HCT116 (cell line): ENCODE measurements around the gene SYNPO. TPM values are rescaled to one million over a fixed set of nuclear protein-coding genes. Genes with fewer than 3 reads are reported as not detected.

ENCODE experiments used
- ATAC-seq: fragments of 200-7000 bp; cut with Tn5 transposase; 2 replicates; pipeline ENCODE4 v1.9.1; 2020; ENCODE audit warnings: mild to moderate bottlenecking, moderate library complexity
- BruUV-seq: library from RNA; stranded (reverse); fragments of 400-500 nt; replicated peaks from 2 replicates; lab custom pipeline; 2021; lab: Mats Ljungman, UMichigan
- CTCF ChIA-PET: fragments of 300-600 bp; sonication (Branson Sonifier 250); formaldehyde crosslinking; loops from one replicate; lab custom pipeline; 2021; ENCODE audit warnings: antibody characterized with exemption; lab: Charles Lee
- POLR2A ChIA-PET: fragments of 300-600, 350-600 bp; sonication (Branson Sonifier 250); formaldehyde crosslinking; loops from one replicate; lab custom pipeline; 2021; ENCODE audit warnings: antibody characterized with exemption; lab: Charles Lee
- RAD21 ChIA-PET, 2 experiments: fragments of 300-600 bp; sonication (Branson Sonifier 250); formaldehyde crosslinking; loops; one replicate each; lab custom pipeline; 2023; ENCODE audit warnings: low total read pairs in 2 of 2; ENCODE audit not compliant: uncharacterized antibody in 2 of 2, unreplicated experiment in 2 of 2, low non-redundant PET in 1 of 2; lab: Charles Lee
- DNase-seq: peaks from one replicate; pipeline ENCODE4 v3.0.0-alpha.2; 2010; ENCODE audit warnings: low read depth, low spot score
- H2AFZ ChIP-seq: fragments of 200-600 bp; shearing (Covaris generic), sonication (generic); 2 replicates; pipeline ENCODE4 v1.6.1; 2017; ENCODE audit warnings: low read depth, mixed run types, mixed read lengths, antibody characterized with exemption, low read length; ENCODE audit not compliant: poor library complexity, severe bottlenecking
- H3K27ac ChIP-seq: 2 replicates; pipeline ENCODE4 v1.5.1; 2012; ENCODE audit warnings: low read depth, low read length
- H3K27me3 ChIP-seq: fragments of 200-600 bp; sonication (generic); 2 replicates; pipeline ENCODE4 v1.6.1; 2016; ENCODE audit warnings: mixed run types, low read length, mixed read lengths; ENCODE audit not compliant: insufficient read depth
- H3K36me3 ChIP-seq, 2 experiments: fragments of 200-500 bp in 1 of 2; fragments of 200-600 bp in 1 of 2; sonication (Bioruptor generic) in 1 of 2; sonication (generic) in 1 of 2; 2 replicates each; pipeline versions ENCODE4 v1.5.1 to v1.6.1; 2014 to 2016; ENCODE audit warnings: low read length in 2 of 2, inconsistent platforms in 1 of 2, mixed read lengths in 1 of 2, mixed run types in 1 of 2; ENCODE audit not compliant: insufficient read depth in 2 of 2, control insufficient read depth in 1 of 2
- H3K4me1 ChIP-seq, 2 experiments: fragments of 200-600 bp in 1 of 2; sonication (generic) in 1 of 2; 2 replicates each; pipeline versions ENCODE4 v1.5.1 to v1.6.1; 2012 to 2017; ENCODE audit warnings: low read length in 2 of 2, inconsistent platforms in 1 of 2, mild to moderate bottlenecking in 1 of 2, mixed read lengths in 1 of 2, mixed run types in 1 of 2, moderate library complexity in 1 of 2; ENCODE audit not compliant: insufficient read depth in 2 of 2, control insufficient read depth in 1 of 2
- H3K4me2 ChIP-seq: fragments of 200-600 bp; sonication (generic); 2 replicates; pipeline ENCODE4 v1.6.1; 2017; ENCODE audit warnings: mixed run types, low read length, mixed read lengths
- H3K4me3 ChIP-seq, 2 experiments: fragments of 200-600 bp in 1 of 2; sonication (generic) in 1 of 2; replicated peaks in 1 of 2; 2 replicates each; pipeline ENCODE4 v1.5.1; 2011 to 2016; ENCODE audit warnings: low read length in 2 of 2, control low read depth in 1 of 2, low read depth in 1 of 2, mild to moderate bottlenecking in 1 of 2, mixed read lengths in 1 of 2, mixed run types in 1 of 2
- H3K79me2 ChIP-seq: fragments of 200-600 bp; sonication (generic); 2 replicates; pipeline ENCODE4 v1.6.1; 2017; ENCODE audit warnings: mild to moderate bottlenecking, mixed run types, low read length, moderate library complexity, mixed read lengths; ENCODE audit not compliant: insufficient read depth
- H3K9ac ChIP-seq: fragments of 200-600 bp; sonication (generic); 2 replicates; pipeline ENCODE4 v1.6.1; 2016; ENCODE audit warnings: low read length, mixed read lengths
- H3K9me2 ChIP-seq: fragments of 200-600 bp; sonication (generic), shearing (Covaris generic); 2 replicates; pipeline ENCODE4 v1.6.1; 2017; ENCODE audit warnings: mixed run types, mild to moderate bottlenecking, moderate library complexity; ENCODE audit not compliant: insufficient read depth
- H3K9me3 ChIP-seq, 2 experiments: fragments of 200-500 bp in 1 of 2; fragments of 200-600 bp in 1 of 2; sonication (Bioruptor generic) in 1 of 2; sonication (generic) in 1 of 2; 2 replicates each; pipeline ENCODE4 v1.6.1; 2014 to 2017; ENCODE audit warnings: low read length in 2 of 2, mixed read lengths in 2 of 2, inconsistent platforms in 1 of 2, low read depth in 1 of 2, mild to moderate bottlenecking in 1 of 2, mixed run types in 1 of 2, moderate library complexity in 1 of 2; ENCODE audit not compliant: control insufficient read depth in 1 of 2, insufficient read depth in 1 of 2
- H4K20me1 ChIP-seq: fragments of 200-600 bp; sonication (generic), shearing (Covaris generic); 2 replicates; pipeline ENCODE4 v1.6.1; 2017; ENCODE audit warnings: mixed run types, mild to moderate bottlenecking, moderate library complexity; ENCODE audit not compliant: insufficient read depth
- ATF3 ChIP-seq: IDR thresholded peaks from 2 replicates; pipeline ENCODE4 v1.6.1; 2012
- CEBPB ChIP-seq: IDR thresholded peaks from 2 replicates; pipeline ENCODE4 v1.6.1; 2012; ENCODE audit warnings: low read depth
- CTCF ChIP-seq, 3 experiments: fragments of 200-600 bp in 1 of 3; sonication (generic) in 1 of 3; IDR thresholded peaks in 2 of 3; conservative IDR thresholded peaks in 1 of 3; 2 replicates each; pipeline ENCODE4 v1.5.1; 2012 to 2017; ENCODE audit warnings: low read depth in 2 of 3, low read length in 2 of 3, antibody characterized with exemption in 1 of 3, borderline replicate concordance in 1 of 3, control low read depth in 1 of 3, mild to moderate bottlenecking in 1 of 3, mixed read lengths in 1 of 3, mixed run types in 1 of 3, moderate library complexity in 1 of 3; ENCODE audit not compliant: insufficient read depth in 1 of 3
- EZH2phosphoT487 ChIP-seq: fragments of 200-600 bp; IDR thresholded peaks from 2 replicates; pipeline ENCODE4 v1.6.1; 2018; ENCODE audit warnings: antibody characterized with exemption, borderline replicate concordance
- FOSL1 ChIP-seq: IDR thresholded peaks from 2 replicates; pipeline ENCODE4 v1.6.1; 2012; ENCODE audit warnings: low read depth
- JUND ChIP-seq: IDR thresholded peaks from 2 replicates; pipeline ENCODE4 v1.6.1; 2012
- MAX ChIP-seq: IDR thresholded peaks from 2 replicates; pipeline ENCODE4 v1.6.1; 2012
- POLR2A ChIP-seq: IDR thresholded peaks from 2 replicates; pipeline ENCODE4 v1.7.0; 2011; ENCODE audit warnings: borderline replicate concordance; ENCODE audit not compliant: insufficient read depth, insufficient read length; ENCODE audit errors: extremely low read depth
- RAD21 ChIP-seq: IDR thresholded peaks from 2 replicates; pipeline ENCODE4 v1.6.1; 2012; ENCODE audit warnings: low read depth, mild to moderate bottlenecking
- REST ChIP-seq: IDR thresholded peaks from 2 replicates; pipeline ENCODE4 v1.6.1; 2012; ENCODE audit warnings: low read depth
- SIN3A ChIP-seq: IDR thresholded peaks from 2 replicates; pipeline ENCODE4 v1.6.1; 2012; ENCODE audit warnings: low read depth
- SP1 ChIP-seq: IDR thresholded peaks from 2 replicates; pipeline ENCODE4 v1.6.1; 2012; ENCODE audit warnings: low read depth
- SRF ChIP-seq: IDR thresholded peaks from 2 replicates; pipeline ENCODE4 v1.6.1; 2012; ENCODE audit warnings: low read depth
- TCF7L2 ChIP-seq: IDR thresholded peaks from 2 replicates; pipeline ENCODE4 v1.7.0; 2011; ENCODE audit warnings: borderline replicate concordance, inconsistent platforms; ENCODE audit not compliant: insufficient read depth, insufficient read length; ENCODE audit errors: extremely low read depth
- YY1 ChIP-seq: IDR thresholded peaks from 2 replicates; pipeline ENCODE4 v1.6.1; 2011; ENCODE audit warnings: low read length, low read depth, moderate library complexity, mild to moderate bottlenecking; ENCODE audit not compliant: insufficient replicate concordance; ENCODE audit errors: extremely low read depth
- ZFX ChIP-seq: fragments of 450-650 bp; IDR thresholded peaks from 2 replicates; pipeline ENCODE4 v1.6.1; 2017
- ZNF274 ChIP-seq: fragments of 200-500 bp; sonication (Bioruptor generic); IDR thresholded peaks from 2 replicates; pipeline ENCODE4 v1.6.1; 2014; ENCODE audit warnings: mild to moderate bottlenecking, low read depth, low read length, inconsistent platforms
- intact Hi-C: fragments of 100-400 bp; cut with micrococcal nuclease; formaldehyde crosslinking; loops from 2 replicates; pipeline ENCODE4 v1.10.0; 2022
- total RNA-seq: library from RNA; stranded (reverse); gene quantifications from one replicate; pipeline ENCODE4 v1.2.1, GENCODE V29; 2021; ENCODE audit not compliant: unreplicated experiment

SYNPO gene
- total RNA-seq, 1 experiment from 2014 or later, result 8.2 TPM

GRCh38 chr5:150675069-150675468, 34.6 kb downstream of the SYNPO start:
- H3K36me3 ChIP-seq, result no peaks in the 10 kb centered on the region
- no peaks in the 10 kb centered on the region for H3K79me2 ChIP-seq
- no peaks in the 10 kb centered on the region for H3K9me3 ChIP-seq
- no peak overlapping the region for H3K27ac ChIP-seq
- no peak for TF ChIP-seq TCF7L2
- ChIA-PET RAD21 (no interaction called here), CTCF (no interaction called here), POLR2A (no interaction called here)
- DNase-seq (no peak), ATAC-seq (no peak)
- no peak overlapping the region for H3K9ac ChIP-seq
- H3K4me1 ChIP-seq, result peaks cover 0 to 12% of the 10 kb centered on the region in 2 experiments; a peak in 1 of 4 replicates
- no peak overlapping the region for H3K4me2 ChIP-seq
- BruUV-seq, result no TSS peak
- H3K27me3 ChIP-seq, result no peaks in the 10 kb centered on the region
- intact Hi-C loops, result no loop called here
- H2AFZ ChIP-seq, result no peak overlapping the region
- H4K20me1 ChIP-seq, result no peaks in the 10 kb centered on the region
- no peak overlapping the region for H3K4me3 ChIP-seq
- H3K9me2 ChIP-seq, result no peaks in the 10 kb centered on the region

GRCh38 chr5:150676578-150676977, 36.1 kb downstream of the SYNPO start:
- Histone ChIP-seq H3K4me3 (no peak overlapping the region), H3K9me3 (no peaks in the 10 kb centered on the region), H3K27me3 (no peaks in the 10 kb centered on the region), H3K27ac (no peak overlapping the region), H3K9me2 (no peaks in the 10 kb centered on the region), H3K36me3 (no peaks in the 10 kb centered on the region), H3K4me1 (peaks cover 0 to 12% of the 10 kb centered on the region in 2 experiments; a peak in 1 of 4 replicates), H3K4me2 (no peak overlapping the region), H2AFZ (no peak overlapping the region), H4K20me1 (no peaks in the 10 kb centered on the region), H3K9ac (no peak overlapping the region), H3K79me2 (no peaks in the 10 kb centered on the region)
- DNase-seq (no peak), ATAC-seq (no peak)
- intact Hi-C loops, result no loop called here
- ChIA-PET RAD21 (interaction anchor here in 1 of 2 experiments (0.7 kb wide), 1 partner anchor 69 kb away, joined by 4 read pairs; no protein-coding TSS in a partner anchor), CTCF (no interaction called here), POLR2A (no interaction called here)
- no TSS peak for BruUV-seq
- TF ChIP-seq JUND (no peak), MAX (no peak), SP1 (no peak), CTCF (IDR thresholded peaks at IDR 0.05 in 2 of 3, conservative IDR thresholded peaks at IDR 0.05 in 1 of 3; ENCODE audit: borderline replicate concordance in 1 of 3, insufficient read depth in 1 of 3, low read depth in 2 of 3, low read length in 2 of 3) (no peak), SRF (no peak), POLR2A (no peak), FOSL1 (no peak), CEBPB (no peak), YY1 (no peak), ZFX (no peak), ATF3 (no peak), SIN3A (no peak), ZNF274 (no peak), RAD21 (no peak), EZH2phosphoT487 (no peak), REST (no peak)
